HG02678 (cell line): ENCODE measurements around the gene OR2L8.

Experiments
- ATAC-seq: cut with Tn5 transposase; IDR thresholded peaks from one replicate; pipeline ENCODE4 v1.9.1; 2021; ENCODE audit warnings: mild to moderate bottlenecking, moderate library complexity; ENCODE audit not compliant: unreplicated experiment

Gene OR2L8

DNA sequence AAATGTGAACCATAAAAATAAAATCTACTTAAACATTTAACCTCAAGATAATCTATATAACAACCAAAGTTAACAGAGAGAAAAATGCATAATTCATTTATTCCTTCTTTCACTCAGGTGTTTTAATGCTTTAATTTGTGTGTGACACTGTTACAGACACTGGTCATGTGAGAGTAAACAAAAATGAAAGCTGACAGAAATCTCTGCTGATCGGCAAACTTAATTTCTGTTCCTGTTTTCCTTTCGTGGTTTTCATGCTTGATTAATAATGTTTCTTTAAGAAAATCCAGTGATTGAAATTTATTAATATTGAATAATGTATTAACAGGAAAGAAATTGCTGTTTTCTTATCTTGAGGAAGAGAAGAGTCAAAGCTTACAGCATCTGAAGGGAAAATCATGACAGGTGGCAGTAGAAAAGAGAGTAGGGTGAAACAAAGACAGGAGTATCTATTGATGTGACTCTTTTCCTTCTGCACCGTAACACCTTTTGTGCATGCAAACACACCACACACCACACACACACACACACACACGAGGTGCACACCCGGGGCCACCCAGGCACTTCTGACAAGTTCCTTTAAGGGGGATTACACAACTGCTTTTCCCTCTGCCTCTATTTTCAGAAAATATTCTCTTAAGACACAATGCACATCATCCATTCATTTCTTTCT lies 18.0 kb downstream of the OR2L8 start:
- ATAC-seq: peak; percentile 71

DNA sequence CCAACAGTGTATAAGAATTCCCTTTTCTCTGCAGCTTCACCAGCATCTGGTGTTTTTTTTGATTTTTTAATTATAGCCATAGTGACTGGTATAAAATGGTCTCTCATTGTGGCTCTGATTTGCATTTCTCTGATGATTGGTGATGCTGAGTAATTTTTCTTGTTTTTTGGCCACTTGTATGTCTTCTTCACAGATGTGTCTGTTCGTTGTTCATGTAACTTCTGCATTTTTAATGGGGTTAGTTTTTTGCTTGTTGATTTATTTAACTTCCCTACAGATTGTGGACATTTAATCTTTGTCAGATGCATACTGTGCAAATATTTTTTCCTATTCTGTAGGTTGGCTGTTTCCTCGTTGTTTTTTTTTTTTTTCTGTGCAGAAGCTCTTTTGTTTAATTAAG lies 44.3 kb downstream of the OR2L8 start:
- ATAC-seq: no peak

DNA sequence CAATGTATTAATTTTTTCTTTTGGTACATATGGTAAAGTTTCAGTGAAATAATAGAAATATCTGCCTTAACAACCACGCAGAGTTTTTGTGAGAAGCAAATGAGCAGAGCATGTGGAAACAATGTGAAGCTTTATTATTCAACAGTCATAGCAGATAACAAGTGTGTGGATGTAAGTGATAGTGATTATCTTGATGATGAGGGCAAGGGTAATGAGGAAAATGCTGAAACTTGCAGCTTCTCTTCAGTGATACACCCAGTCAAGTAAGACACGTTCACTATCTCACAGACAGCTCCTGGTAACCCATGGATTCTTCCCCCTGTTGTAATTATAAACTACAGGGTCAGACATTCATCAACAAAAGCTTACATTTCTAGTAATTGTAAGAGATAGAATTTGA lies 50.2 kb downstream of the OR2L8 start:
- no peak for ATAC-seq
